Endothelial cell of umbilical vein (primary cell): Measurements from ENCODE around the gene RPS21. TPM values are rescaled to one million over a fixed set of nuclear protein-coding genes. Genes with fewer than 3 reads are reported as not detected.

Experiments
- BruUV-seq: library from RNA; stranded (reverse); fragments of 400-500 nt; replicated peaks from 2 replicates; lab custom pipeline; 2021; lab: Mats Ljungman, UMichigan
- CTCF ChIA-PET: fragments of 300-600, 350-600 bp; sonication (Branson Sonifier 250); formaldehyde crosslinking; loops from one replicate; lab custom pipeline; 2021; ENCODE audit warnings: antibody characterized with exemption, inconsistent platforms; lab: Charles Lee
- POLR2A ChIA-PET: fragments of 300-600, 350-600 bp; sonication (Branson Sonifier 250); formaldehyde crosslinking; loops from one replicate; lab custom pipeline; 2021; ENCODE audit warnings: antibody characterized with exemption, inconsistent platforms; lab: Charles Lee
- DNase-seq: peaks from one replicate; pipeline ENCODE4 v3.0.0-alpha.2; 2011; ENCODE audit warnings: low read depth, low spot score
- FAIRE-seq: peaks from 2 replicates; lab custom pipeline; 2011; peaks lifted over from hg19 to GRCh38; lab: Jason Lieb, UNC
- H2AFZ ChIP-seq: 2 replicates; pipeline ENCODE4 v1.6.0; 2012; ENCODE audit warnings: low read depth, low read length, control low read depth, inconsistent platforms
- H3K27ac ChIP-seq: 2 replicates; pipeline ENCODE4 v1.5.1; 2011; ENCODE audit warnings: low read depth, mild to moderate bottlenecking, control low read depth, low read length, moderate library complexity; ENCODE audit not compliant: insufficient read depth
- H3K27me3 ChIP-seq, 2 experiments: 2 replicates each; pipeline versions ENCODE4 v1.6.0 to v1.6.1; 2011; ENCODE audit warnings: low read length in 2 of 2, mixed read lengths in 1 of 2; ENCODE audit not compliant: control insufficient read depth in 2 of 2, insufficient read depth in 2 of 2
- H3K36me3 ChIP-seq, 2 experiments: 2 replicates in 1 of 2; 3 replicates in 1 of 2; pipeline ENCODE4 v1.5.1; 2011; ENCODE audit warnings: low read length in 2 of 2, mild to moderate bottlenecking in 1 of 2, moderate library complexity in 1 of 2; ENCODE audit not compliant: control insufficient read depth in 2 of 2, insufficient read depth in 2 of 2; ENCODE audit errors: extremely low read depth in 1 of 2
- H3K4me1 ChIP-seq: 3 replicates; pipeline ENCODE4 v1.5.1; 2011; ENCODE audit warnings: mild to moderate bottlenecking, low read length; ENCODE audit not compliant: control insufficient read depth, insufficient read depth; ENCODE audit errors: extremely low read depth
- H3K4me2 ChIP-seq: 2 replicates; pipeline ENCODE4 v1.6.1; 2011; ENCODE audit warnings: low read length, control low read depth, mixed read lengths; ENCODE audit not compliant: insufficient read depth
- H3K4me3 ChIP-seq, 3 experiments: fragments of 200-600 bp in 1 of 3; sonication (generic), shearing (Covaris generic) in 1 of 3; replicated peaks in 1 of 3; 2 replicates each; pipeline ENCODE4 v1.5.1; 2011 to 2016; ENCODE audit warnings: control low read depth in 3 of 3, low read length in 3 of 3, mild to moderate bottlenecking in 2 of 3, inconsistent platforms in 1 of 3, low read depth in 1 of 3, moderate library complexity in 1 of 3; ENCODE audit not compliant: insufficient read depth in 1 of 3
- H3K79me2 ChIP-seq: 2 replicates; pipeline ENCODE4 v1.6.0; 2012; ENCODE audit warnings: low read length, inconsistent platforms; ENCODE audit not compliant: control insufficient read depth, insufficient read depth
- H3K9ac ChIP-seq: replicated peaks from 2 replicates; pipeline ENCODE3; 2011; ENCODE audit warnings: low read length, control low read depth; ENCODE audit not compliant: insufficient read depth; ENCODE audit errors: extremely low read depth
- H3K9me1 ChIP-seq: replicated peaks from 3 replicates; pipeline ENCODE4 v1.6.0; 2011; ENCODE audit warnings: mild to moderate bottlenecking, low read length; ENCODE audit not compliant: control insufficient read depth, insufficient read depth; ENCODE audit errors: extremely low read depth
- H3K9me3 ChIP-seq: replicated peaks from 2 replicates; pipeline ENCODE4 v1.5.1; 2012; ENCODE audit warnings: low read length, inconsistent platforms; ENCODE audit not compliant: control insufficient read depth, insufficient read depth
- H4K20me1 ChIP-seq: replicated peaks from 2 replicates; pipeline ENCODE3; 2011; ENCODE audit warnings: mild to moderate bottlenecking, low read length; ENCODE audit not compliant: control insufficient read depth, insufficient read depth; ENCODE audit errors: extremely low read depth
- CTCF ChIP-seq, 2 donors: IDR thresholded peaks; 1 replicate in 1 of 2; 2 replicates in 1 of 2; pipeline ENCODE4 v1.5.1; 2011; ENCODE audit warnings: low read length in 2 of 2, mild to moderate bottlenecking in 2 of 2, moderate library complexity in 2 of 2, control low read depth in 1 of 2, inconsistent platforms in 1 of 2, low read depth in 1 of 2; ENCODE audit not compliant: insufficient read depth in 1 of 2; ENCODE audit errors: extremely low read depth in 1 of 2
- EZH2 ChIP-seq: IDR thresholded peaks from 2 replicates; pipeline ENCODE4 v1.6.1; 2012; ENCODE audit warnings: borderline replicate concordance, low read depth, mild to moderate bottlenecking, moderate library complexity, low read length, inconsistent platforms; ENCODE audit not compliant: severe bottlenecking
- FOS ChIP-seq: IDR thresholded peaks from 2 replicates; pipeline ENCODE4 v1.6.1; 2011; ENCODE audit warnings: mild to moderate bottlenecking, low read length, moderate library complexity, borderline replicate concordance; ENCODE audit not compliant: insufficient read depth
- GATA2 ChIP-seq: IDR thresholded peaks from 2 replicates; pipeline ENCODE4 v1.7.0; 2011; ENCODE audit warnings: low read depth, mild to moderate bottlenecking, moderate library complexity, mixed read lengths, low read length; ENCODE audit not compliant: insufficient read length, insufficient read depth
- JUN ChIP-seq: IDR thresholded peaks from 2 replicates; pipeline ENCODE4 v1.6.1; 2011; ENCODE audit warnings: borderline replicate concordance, low read depth; ENCODE audit not compliant: insufficient read length, insufficient read depth
- MAX ChIP-seq: IDR thresholded peaks from 2 replicates; pipeline ENCODE4 v1.6.1; 2011; ENCODE audit not compliant: insufficient read depth, insufficient read length
- MYC ChIP-seq: IDR thresholded peaks from one replicate; pipeline ENCODE4 v1.6.1; 2011; ENCODE audit warnings: mild to moderate bottlenecking, low read depth, low read length
- POLR2A ChIP-seq: IDR thresholded peaks from 2 replicates; pipeline ENCODE4 v1.6.1; 2012; ENCODE audit warnings: low read depth, mild to moderate bottlenecking, control low read depth, low read length
- POLR2AphosphoS5 ChIP-seq: IDR thresholded peaks from 2 replicates; pipeline ENCODE4 v1.6.1; 2012; ENCODE audit warnings: low read depth, mild to moderate bottlenecking, control low read depth, low read length, moderate library complexity; ENCODE audit not compliant: insufficient read depth
- dilution Hi-C: fragments of 300-500 bp; cut with MboI; formaldehyde crosslinking; loops from one replicate; pipeline ENCODE4 v1.15.0; 2019; ENCODE audit warnings: low sequenced_read_pairs; ENCODE audit not compliant: extremely low pct_ligation_motif_present
- intact Hi-C: fragments of 100-400 bp; cut with micrococcal nuclease; formaldehyde crosslinking; loops from one replicate; pipeline ENCODE4 v1.10.0; 2022
- polyA plus RNA-seq, 4 experiments: library from polyadenylated mRNA; depleted of rRNA in 3 of 4; stranded (reverse) in 3 of 4; unstranded in 1 of 4; fragments of >200 nt; gene quantifications; 2 replicates each; pipeline versions ENCODE4 v1.2.1 to v1.2.3, GENCODE V29; 2011 to 2012; ENCODE audit warnings: missing spikeins in 1 of 4
- total RNA-seq: library from RNA; stranded (reverse); gene quantifications from 2 replicates; pipeline ENCODE4 v1.2.3, GENCODE V29; 2021

Gene RPS21
- total and polyA plus RNA-seq, 2 donors (not counting 3 experiments of a cell fraction or from before 2014, with no cell fraction given): 1,644 to 7,710 TPM

- Histone ChIP-seq H3K27ac (no peak overlapping the region), H3K79me2 (peaks cover 7% of the 10 kb centered on the region), H2AFZ (no peak overlapping the region), H3K4me3 (no peak overlapping the region), H3K4me2 (no peak overlapping the region), H3K27me3 (no peaks in the 10 kb centered on the region), H3K9me1 (no peaks in the 10 kb centered on the region), H4K20me1 (no peaks in the 10 kb centered on the region), H3K4me1 (peaks cover 11% of the 10 kb centered on the region), H3K9me3 (no peaks in the 10 kb centered on the region), H3K36me3 (peaks cover 0 to 1% of the 10 kb centered on the region in 2 experiments), H3K9ac (no peak overlapping the region)
- TF ChIP-seq MYC: no peak
- no peak for TF ChIP-seq FOS
- no peak for TF ChIP-seq MAX
- ChIA-PET CTCF (interaction anchor here (1.0 kb wide), 1 partner anchor 102 kb away, joined by 4 read pairs; no protein-coding TSS in a partner anchor), POLR2A (no interaction called here)
- intact Hi-C loops: no loop called here
- dilution Hi-C loops: no loop called here
- DNase-seq: no peak
- BruUV-seq: no TSS peak
- no peak for FAIRE-seq
Observed at GRCh38 chr20:62403331-62403730, 16.4 kb downstream of the RPS21 start.

GRCh38 chr20:62404112-62404665 is 17.3 kb downstream of the RPS21 start:
- POLR2A ChIA-PET: no interaction called here
- dilution Hi-C loops (no loop called here), intact Hi-C loops (no loop called here)
- Histone ChIP-seq H3K27me3 (no peaks in the 10 kb centered on the region), H3K36me3 (peaks cover 0 to 1% of the 10 kb centered on the region in 2 experiments), H3K9me3 (no peaks in the 10 kb centered on the region), H3K4me3 (no peak overlapping the region), H3K9me1 (no peaks in the 10 kb centered on the region), H3K4me2 (no peak overlapping the region), H3K4me1 (peaks cover 11% of the 10 kb centered on the region), H4K20me1 (no peaks in the 10 kb centered on the region), H3K79me2 (peaks cover 7% of the 10 kb centered on the region), H3K27ac (no peak overlapping the region), H3K9ac (no peak overlapping the region), H2AFZ (no peak overlapping the region)
- CTCF ChIA-PET: interaction anchor here (1.0 kb wide), 2 partner anchors 22 to 103 kb away, joined by 3 to 4 read pairs; no protein-coding TSS in a partner anchor
- TF ChIP-seq MAX: no peak
- TF ChIP-seq GATA2: no peak
- TF ChIP-seq MYC: no peak
- no peak for TF ChIP-seq POLR2AphosphoS5
- TF ChIP-seq FOS: no peak
- TF ChIP-seq JUN: no peak
- TF ChIP-seq CTCF (IDR thresholded peaks at IDR 0.05; ENCODE audit: extremely low read depth in 1 of 2, insufficient read depth in 1 of 2, low read depth in 1 of 2, low read length in 2 of 2): no peak
- no peak for TF ChIP-seq EZH2
- no peak for TF ChIP-seq POLR2A
- BruUV-seq: no TSS peak
- FAIRE-seq: no peak
- DNase-seq: no peak
